K562 (cell line): ENCODE results near the gene TIMP2. TPM values are rescaled to one million over a fixed set of nuclear protein-coding genes. Genes with fewer than 3 reads are reported as not detected.

ENCODE experiments used
- ADNP ChIP-seq: fragments of 200-800 bp; sonication (Bioruptor generic); IDR thresholded peaks from 2 replicates; pipeline ENCODE4 v1.6.1; 2016; ENCODE audit warnings: missing genetic modification characterization, missing compliant biosample characterization
- CBX8 ChIP-seq: fragments of 200-600 bp; sonication (generic); IDR thresholded peaks from 2 replicates; pipeline ENCODE4 v1.6.1; 2012; ENCODE audit warnings: borderline replicate concordance, mixed run types, low read depth, mild to moderate bottlenecking, moderate library complexity, mixed read lengths, low read length, control low read depth, inconsistent platforms; ENCODE audit not compliant: poor library complexity, severe bottlenecking; ENCODE audit errors: extremely low read depth
- DIDO1 ChIP-seq: fragments of 450-650 bp; IDR thresholded peaks from 2 replicates; pipeline ENCODE4 v1.6.1; 2016; ENCODE audit warnings: low read depth, missing biosample characterization, missing genetic modification characterization
- ESRRA ChIP-seq: fragments of 450-650 bp; IDR thresholded peaks from 2 replicates; pipeline ENCODE4 v1.6.1; 2014; ENCODE audit warnings: low read depth, mild to moderate bottlenecking, moderate library complexity, borderline replicate concordance
- HDAC6 ChIP-seq: IDR thresholded peaks from 2 replicates; pipeline ENCODE4 v1.6.1; 2012; ENCODE audit warnings: low read depth, mild to moderate bottlenecking, control low read depth, inconsistent platforms, low read length, moderate library complexity
- IRF2 ChIP-seq: sonication (generic); formaldehyde crosslinking; IDR thresholded peaks from 2 replicates; pipeline ENCODE4 v1.8.1; 2022; ENCODE audit warnings: mild to moderate bottlenecking, missing genetic modification reagents
- KLF6 ChIP-seq: fragments of 250-450 bp; sonication (Bioruptor Pico); IDR thresholded peaks from 2 replicates; pipeline ENCODE4 v1.4.0; 2020; ENCODE audit warnings: mild to moderate bottlenecking, moderate library complexity, borderline replicate concordance
- MAX ChIP-seq: sonication (generic); formaldehyde crosslinking; IDR thresholded peaks from 2 replicates; pipeline ENCODE4 v1.9.0; 2022; ENCODE audit warnings: mild to moderate bottlenecking, missing genetic modification reagents
- MCM7 ChIP-seq, 2 experiments: fragments of 450-650 bp; IDR thresholded peaks; 2 replicates each; pipeline ENCODE4 v1.6.1; 2016 to 2018
- TBL1XR1 ChIP-seq, 2 experiments: IDR thresholded peaks; 2 replicates each; pipeline ENCODE4 v1.6.1; 2012; ENCODE audit warnings: improper control_type of control experiment in 2 of 2, low read length in 2 of 2, mild to moderate bottlenecking in 1 of 2
- ZNF324 ChIP-seq: fragments of 250-450 bp; sonication (Bioruptor Pico); IDR thresholded peaks from 2 replicates; pipeline ENCODE4 v1.4.0; 2020; ENCODE audit warnings: mild to moderate bottlenecking
- ZNF695 ChIP-seq: fragments of 450-650 bp; formaldehyde crosslinking; IDR thresholded peaks from 2 replicates; pipeline ENCODE4 v1.4.0; 2020; ENCODE audit warnings: mild to moderate bottlenecking, moderate library complexity
- ZNF696 ChIP-seq: fragments of 250-450 bp; sonication (Bioruptor Pico); conservative IDR thresholded peaks from 2 replicates; pipeline ENCODE4 v1.4.0; 2020; ENCODE audit warnings: mild to moderate bottlenecking, moderate library complexity
- ZSCAN29 ChIP-seq: fragments of 450-650 bp; IDR thresholded peaks from 2 replicates; pipeline ENCODE4 v1.6.1; 2017
- polyA plus RNA-seq, 8 experiments: library from polyadenylated mRNA; depleted of rRNA in 4 of 8; stranded (reverse) in 5 of 8; unstranded in 3 of 8; fragments of >200 nt; fragmentation: Nextera tagmentation in 2 of 8; fragmentation: Illumina TruSeq in 1 of 8; extraction: Ambion mirVana in 2 of 8; extraction: Trizol in 1 of 8; gene quantifications; 2 replicates each; pipeline versions ENCODE4 v1.2.1 to v1.2.3, GENCODE V29; 2011 to 2014; ENCODE audit warnings: inconsistent platforms in 1 of 8, missing spikeins in 1 of 8
- total RNA-seq, 7 experiments: library from RNA; depleted of rRNA in 6 of 7; stranded (reverse); fragments of >200 nt in 6 of 7; fragmentation: Illumina TruSeq in 2 of 7; extraction: Trizol in 2 of 7; gene quantifications; 2 replicates each; pipeline versions ENCODE4 v1.2.1 to v1.2.3, GENCODE V29; 2011 to 2021; ENCODE audit warnings: low replicate concordance in 1 of 7
- TF ChIP-seq, protein P1 (sequence below), 2 experiments: fragments of 450-650 bp in 1 of 2; sonication (generic) in 1 of 2; formaldehyde crosslinking in 1 of 2; IDR thresholded peaks; 2 replicates each; pipeline versions ENCODE4 v1.7.1 to v1.9.0; 2016 to 2022; ENCODE audit warnings: inconsistent platforms in 1 of 2, mild to moderate bottlenecking in 1 of 2, missing genetic modification reagents in 1 of 2

Gene TIMP2
- total and polyA plus RNA-seq, 9 of the 15 experiments (the other 6 are each of a cell fraction or from before 2014, with no cell fraction given) = 0.55 TPM; not detected in 8

- TF ChIP-seq, protein P1, sequence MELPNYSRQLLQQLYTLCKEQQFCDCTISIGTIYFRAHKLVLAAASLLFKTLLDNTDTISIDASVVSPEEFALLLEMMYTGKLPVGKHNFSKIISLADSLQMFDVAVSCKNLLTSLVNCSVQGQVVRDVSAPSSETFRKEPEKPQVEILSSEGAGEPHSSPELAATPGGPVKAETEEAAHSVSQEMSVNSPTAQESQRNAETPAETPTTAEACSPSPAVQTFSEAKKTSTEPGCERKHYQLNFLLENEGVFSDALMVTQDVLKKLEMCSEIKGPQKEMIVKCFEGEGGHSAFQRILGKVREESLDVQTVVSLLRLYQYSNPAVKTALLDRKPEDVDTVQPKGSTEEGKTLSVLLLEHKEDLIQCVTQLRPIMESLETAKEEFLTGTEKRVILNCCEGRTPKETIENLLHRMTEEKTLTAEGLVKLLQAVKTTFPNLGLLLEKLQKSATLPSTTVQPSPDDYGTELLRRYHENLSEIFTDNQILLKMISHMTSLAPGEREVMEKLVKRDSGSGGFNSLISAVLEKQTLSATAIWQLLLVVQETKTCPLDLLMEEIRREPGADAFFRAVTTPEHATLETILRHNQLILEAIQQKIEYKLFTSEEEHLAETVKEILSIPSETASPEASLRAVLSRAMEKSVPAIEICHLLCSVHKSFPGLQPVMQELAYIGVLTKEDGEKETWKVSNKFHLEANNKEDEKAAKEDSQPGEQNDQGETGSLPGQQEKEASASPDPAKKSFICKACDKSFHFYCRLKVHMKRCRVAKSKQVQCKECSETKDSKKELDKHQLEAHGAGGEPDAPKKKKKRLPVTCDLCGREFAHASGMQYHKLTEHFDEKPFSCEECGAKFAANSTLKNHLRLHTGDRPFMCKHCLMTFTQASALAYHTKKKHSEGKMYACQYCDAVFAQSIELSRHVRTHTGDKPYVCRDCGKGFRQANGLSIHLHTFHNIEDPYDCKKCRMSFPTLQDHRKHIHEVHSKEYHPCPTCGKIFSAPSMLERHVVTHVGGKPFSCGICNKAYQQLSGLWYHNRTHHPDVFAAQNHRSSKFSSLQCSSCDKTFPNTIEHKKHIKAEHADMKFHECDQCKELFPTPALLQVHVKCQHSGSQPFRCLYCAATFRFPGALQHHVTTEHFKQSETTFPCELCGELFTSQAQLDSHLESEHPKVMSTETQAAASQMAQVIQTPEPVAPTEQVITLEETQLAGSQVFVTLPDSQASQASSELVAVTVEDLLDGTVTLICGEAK (IDR thresholded peaks at IDR 0.05) = no peak
- TF ChIP-seq, protein P1 (CRISPR knock-in tag; IDR thresholded peaks at IDR 0.05) = no peak
- TF ChIP-seq KLF6 (CRISPR knock-in tag) (no peak), IRF2 (CRISPR knock-in tag) (no peak), MAX (peak; percentile 47; the same call in 1 of the 2 replicates), CBX8 (no peak), TBL1XR1 (IDR thresholded peaks at IDR 0.05; ENCODE audit: low read length in 2 of 2) (no peak), MCM7 (IDR thresholded peaks at IDR 0.05) (no peak), ZNF696 (CRISPR knock-in tag) (no peak), ADNP (tag) (no peak), DIDO1 (tag) (no peak), ZNF695 (CRISPR knock-in tag) (no peak), ZNF324 (no peak), ZSCAN29 (no peak), ESRRA (no peak), HDAC6 (no peak)
Measured at GRCh38 chr17:78966123-78966813, 41.1 kb upstream of the TIMP2 start (continued).
